Stimulated activated memory B cell treated with anti-CD40 and anti-IgM and Interleukin-4, amounts not matched to agents 10 μg/mL and 1 μg/mL and 100 μg/mL, for 72 hours (primary cell): ENCODE measurements around the gene NR4A2.
A peak's percentile ranks its signal among the peaks of the same experiment; 100 is the strongest.

ENCODE experiments used
- ATAC-seq: fragments of 150-1000 bp; cut with Tn5 transposase; 2 replicates; pipeline ENCODE4 v1.10.0; 2021
- H3K27ac Mint-ChIP-seq: one replicate; pipeline ENCODE4 v1.8.0; 2022; ENCODE audit warnings: mild to moderate bottlenecking, mixed read lengths
- H3K27me3 Mint-ChIP-seq: one replicate; pipeline ENCODE4 v1.8.0; 2022; ENCODE audit warnings: mixed read lengths
- H3K36me3 Mint-ChIP-seq: one replicate; pipeline ENCODE4 v1.8.0; 2022; ENCODE audit warnings: mixed read lengths
- H3K4me1 Mint-ChIP-seq: one replicate; pipeline ENCODE4 v1.8.0; 2022; ENCODE audit warnings: mixed read lengths
- H3K4me3 Mint-ChIP-seq: one replicate; pipeline ENCODE4 v1.8.0; 2022; ENCODE audit warnings: mild to moderate bottlenecking, moderate library complexity, mixed read lengths
- H3K9me3 Mint-ChIP-seq: one replicate; pipeline ENCODE4 v1.8.0; 2022; ENCODE audit warnings: mixed read lengths

The NR4A2 gene

DNA sequence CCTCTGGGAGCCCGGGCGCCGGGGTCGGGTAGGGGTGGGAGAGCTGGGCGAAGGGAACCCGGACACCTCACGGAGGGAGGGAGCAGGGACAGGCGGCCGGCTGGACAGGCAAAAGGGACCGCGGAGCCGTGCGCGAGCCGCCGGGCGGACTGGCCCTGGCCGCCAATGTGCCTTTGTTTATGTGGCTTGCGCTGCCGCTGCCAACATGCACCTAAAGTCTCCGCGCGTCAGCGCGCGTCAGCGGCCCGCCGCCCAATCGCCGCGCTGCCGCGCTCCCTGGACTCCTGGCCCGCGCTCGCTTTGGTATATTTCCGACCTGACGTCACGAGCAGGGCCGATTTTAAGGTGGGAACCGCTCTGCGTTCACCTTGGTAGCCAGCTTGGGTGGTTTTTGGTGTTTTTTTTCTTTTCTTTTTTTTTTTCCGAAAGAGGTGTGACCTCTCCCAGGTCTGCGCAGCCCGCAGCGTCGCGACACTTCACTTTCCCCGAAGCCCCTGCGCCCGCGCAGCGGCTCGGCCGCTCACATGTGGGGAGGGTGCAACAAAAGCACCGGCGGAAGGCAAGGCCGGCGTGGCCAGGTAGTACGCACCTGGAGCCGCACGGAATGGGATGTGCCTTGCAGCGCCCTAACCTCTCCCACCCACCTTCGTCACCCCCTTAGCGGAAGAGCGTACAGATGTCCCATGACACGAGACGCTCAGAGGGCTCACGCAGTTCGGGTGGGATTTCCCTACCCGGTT is at the start of gene NR4A2:
NR4A2 (minus strand) TSS at position 188 of the 740 bp plus-strand sequence. CDS start 2,535 bp downstream, outside the sequence.
- Mint-ChIP-seq H3K36me3 (peaks cover 30% of the 10 kb centered on the region), H3K4me1 (peaks cover 61% of the 10 kb centered on the region), H3K27me3 (peaks cover 21% of the 10 kb centered on the region), H3K27ac (peak within 1 kb of the TSS; percentile 100), H3K9me3 (no peaks in the 10 kb centered on the region), H3K4me3 (peak within 1 kb of the TSS; percentile 99)
- peak; percentile 86 for ATAC-seq

- Mint-ChIP-seq H3K36me3 (no peaks in the 10 kb centered on the region), H3K27ac (no peak overlapping the region), H3K27me3 (no peaks in the 10 kb centered on the region), H3K9me3 (no peaks in the 10 kb centered on the region), H3K4me3 (no peak overlapping the region), H3K4me1 (peaks cover 15% of the 10 kb centered on the region)
- no peak for ATAC-seq
Measured at GRCh38 chr2:156380117-156380645, 47.7 kb upstream of the NR4A2 start.

DNA sequence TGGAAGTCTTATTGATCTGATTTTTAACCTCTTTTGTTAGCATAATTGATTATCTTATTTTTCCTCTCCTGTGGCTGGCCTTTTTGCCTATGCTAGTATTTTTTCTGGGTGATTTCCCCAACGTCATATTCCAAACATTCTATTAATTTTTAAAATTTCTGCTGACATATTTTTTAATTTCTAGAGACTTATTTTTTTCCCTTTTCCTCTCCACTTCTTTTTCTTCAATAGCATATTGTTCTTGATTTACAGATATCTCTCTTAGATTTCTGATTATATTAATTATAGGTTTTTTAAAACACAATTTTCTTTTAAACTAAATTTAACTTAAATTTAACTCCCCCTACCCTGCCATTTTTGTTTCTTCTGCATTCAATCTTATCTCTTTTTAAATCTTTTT is 47.2 kb upstream of the NR4A2 start:
- no peaks in the 10 kb centered on the region for H3K27me3 Mint-ChIP-seq
- ATAC-seq = no peak
- peaks cover 2% of the 10 kb centered on the region for H3K9me3 Mint-ChIP-seq
- H3K4me3 Mint-ChIP-seq = no peak overlapping the region
- H3K36me3 Mint-ChIP-seq = peaks cover 4% of the 10 kb centered on the region
- H3K4me1 Mint-ChIP-seq = peaks cover 15% of the 10 kb centered on the region
- H3K27ac Mint-ChIP-seq = no peak overlapping the region

GRCh38 chr2:156379071-156379470 is 46.5 kb upstream of the NR4A2 start:
- Mint-ChIP-seq H3K4me1 (peaks cover 15% of the 10 kb centered on the region), H3K27ac (no peak overlapping the region), H3K9me3 (peaks cover 2% of the 10 kb centered on the region), H3K27me3 (no peaks in the 10 kb centered on the region), H3K36me3 (peaks cover 8% of the 10 kb centered on the region), H3K4me3 (no peak overlapping the region)
- peak; percentile 84 for ATAC-seq

DNA sequence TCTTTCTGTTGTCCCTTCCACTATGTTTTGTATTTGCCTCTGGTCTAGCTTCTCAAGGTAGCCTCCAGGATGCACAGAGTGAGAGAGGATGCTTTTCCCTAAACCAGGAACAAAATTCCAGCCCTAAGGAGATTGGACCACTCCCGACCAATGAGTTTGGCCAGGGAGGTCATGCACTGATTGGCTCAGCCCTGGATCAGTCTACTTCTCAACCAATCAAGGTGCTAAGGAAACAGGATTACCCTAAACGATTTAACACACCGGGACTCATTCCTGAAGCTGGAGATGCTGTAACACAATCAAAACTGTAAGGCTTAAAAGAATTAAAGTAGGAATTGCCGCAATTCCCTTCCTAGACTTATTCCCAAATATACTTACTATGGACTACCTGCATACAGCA is 34.2 kb upstream of the NR4A2 start:
- no peak overlapping the region for H3K4me3 Mint-ChIP-seq
- H3K27ac Mint-ChIP-seq = no peak overlapping the region
- no peak for ATAC-seq
- H3K36me3 Mint-ChIP-seq = peaks cover 13% of the 10 kb centered on the region
- H3K27me3 Mint-ChIP-seq = no peaks in the 10 kb centered on the region
- H3K9me3 Mint-ChIP-seq = no peaks in the 10 kb centered on the region
- H3K4me1 Mint-ChIP-seq = no peaks in the 10 kb centered on the region

DNA sequence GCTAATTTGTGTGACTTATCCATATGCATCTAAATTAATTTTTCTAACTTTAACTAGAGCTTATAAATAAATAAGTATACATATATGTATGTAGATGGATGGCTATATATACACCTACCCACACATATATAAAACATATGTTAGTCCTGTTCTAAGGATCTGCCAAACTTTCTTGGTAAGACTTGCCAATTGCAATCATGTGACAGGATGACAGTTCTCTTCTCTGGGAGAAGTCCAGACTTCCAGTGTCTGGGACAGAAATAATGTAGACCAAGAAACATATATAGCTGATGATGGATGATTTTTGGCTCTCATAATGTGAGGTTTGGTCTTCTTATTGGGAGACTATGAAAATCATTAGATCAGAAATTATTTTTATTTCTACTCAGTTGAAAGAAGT is 30.6 kb upstream of the NR4A2 start:
- no peak overlapping the region for H3K27ac Mint-ChIP-seq
- H3K9me3 Mint-ChIP-seq = no peaks in the 10 kb centered on the region
- no peaks in the 10 kb centered on the region for H3K27me3 Mint-ChIP-seq
- H3K36me3 Mint-ChIP-seq = peaks cover 12% of the 10 kb centered on the region
- H3K4me1 Mint-ChIP-seq = no peaks in the 10 kb centered on the region
- ATAC-seq = no peak
- H3K4me3 Mint-ChIP-seq = no peak overlapping the region

- no peak overlapping the region for H3K4me3 Mint-ChIP-seq
- no peaks in the 10 kb centered on the region for H3K36me3 Mint-ChIP-seq
- no peaks in the 10 kb centered on the region for H3K4me1 Mint-ChIP-seq
- no peak for ATAC-seq
- no peaks in the 10 kb centered on the region for H3K9me3 Mint-ChIP-seq
- no peaks in the 10 kb centered on the region for H3K27me3 Mint-ChIP-seq
- no peak overlapping the region for H3K27ac Mint-ChIP-seq
Measured at GRCh38 chr2:156356014-156356754, 23.7 kb upstream of the NR4A2 start.

DNA sequence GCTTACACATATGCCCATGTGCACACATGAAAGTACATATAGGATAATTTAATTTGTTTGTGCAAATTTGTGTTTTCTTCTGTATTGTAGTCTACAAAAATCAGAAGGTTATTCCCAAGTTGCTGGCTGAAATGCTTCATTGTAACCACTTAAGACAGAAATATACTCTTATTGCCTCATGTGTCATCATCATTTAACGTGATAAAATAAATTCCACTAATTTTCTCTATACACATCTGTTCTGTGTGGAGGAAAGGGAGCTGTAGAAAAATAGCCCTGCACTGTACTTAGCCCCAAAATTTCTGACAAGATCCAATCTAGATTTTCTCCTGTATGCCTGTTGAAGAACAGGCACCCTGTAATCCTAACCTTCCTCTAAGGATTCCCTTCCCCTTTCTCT is 20.4 kb upstream of the NR4A2 start:
- ATAC-seq = no peak
- no peaks in the 10 kb centered on the region for H3K27me3 Mint-ChIP-seq
- no peak overlapping the region for H3K27ac Mint-ChIP-seq
- no peak overlapping the region for H3K4me3 Mint-ChIP-seq
- peaks cover 4% of the 10 kb centered on the region for H3K36me3 Mint-ChIP-seq
- H3K9me3 Mint-ChIP-seq = no peaks in the 10 kb centered on the region
- H3K4me1 Mint-ChIP-seq = no peaks in the 10 kb centered on the region

- Mint-ChIP-seq H3K36me3 (peaks cover 6% of the 10 kb centered on the region), H3K4me3 (no peak overlapping the region), H3K27me3 (no peaks in the 10 kb centered on the region), H3K4me1 (peaks cover 10% of the 10 kb centered on the region), H3K9me3 (no peaks in the 10 kb centered on the region), H3K27ac (no peak overlapping the region)
- no peak for ATAC-seq
Measured at GRCh38 chr2:156350374-156351142, 18.0 kb upstream of the NR4A2 start.

DNA sequence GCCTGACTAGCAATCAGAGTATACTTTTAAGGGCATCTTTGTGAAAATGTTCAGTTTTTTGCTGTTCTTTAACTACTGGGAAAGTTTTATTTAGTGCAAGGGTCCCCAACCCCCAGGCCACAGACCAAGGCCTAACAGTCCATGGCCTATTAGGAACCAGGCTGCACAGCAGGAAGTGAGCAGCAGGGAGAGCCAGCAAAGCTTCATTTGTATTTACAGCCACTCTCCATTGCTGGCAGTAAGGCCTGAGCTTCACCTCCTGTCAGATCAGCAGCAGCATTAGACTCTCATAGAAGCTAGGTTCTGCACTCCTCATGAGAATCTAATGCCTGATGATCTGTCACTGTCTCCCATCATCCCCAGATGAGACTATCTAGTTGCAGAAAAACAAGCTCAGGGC is 17.1 kb upstream of the NR4A2 start:
- H3K4me3 Mint-ChIP-seq = no peak overlapping the region
- H3K27ac Mint-ChIP-seq = no peak overlapping the region
- peaks cover 6% of the 10 kb centered on the region for H3K36me3 Mint-ChIP-seq
- no peaks in the 10 kb centered on the region for H3K27me3 Mint-ChIP-seq
- H3K4me1 Mint-ChIP-seq = peaks cover 10% of the 10 kb centered on the region
- ATAC-seq = no peak
- no peaks in the 10 kb centered on the region for H3K9me3 Mint-ChIP-seq

GRCh38 chr2:156349161-156349560 is 16.6 kb upstream of the NR4A2 start:
- no peak overlapping the region for H3K4me3 Mint-ChIP-seq
- no peak for ATAC-seq
- no peaks in the 10 kb centered on the region for H3K9me3 Mint-ChIP-seq
- no peaks in the 10 kb centered on the region for H3K27me3 Mint-ChIP-seq
- no peak overlapping the region for H3K27ac Mint-ChIP-seq
- peaks cover 10% of the 10 kb centered on the region for H3K4me1 Mint-ChIP-seq
- H3K36me3 Mint-ChIP-seq = peaks cover 6% of the 10 kb centered on the region

GRCh38 chr2:156347431-156347830 is 14.9 kb upstream of the NR4A2 start:
- Mint-ChIP-seq H3K4me3 (no peak overlapping the region), H3K4me1 (peaks cover 18% of the 10 kb centered on the region), H3K9me3 (no peaks in the 10 kb centered on the region), H3K27me3 (no peaks in the 10 kb centered on the region), H3K36me3 (peaks cover 6% of the 10 kb centered on the region), H3K27ac (peak overlapping the region; percentile 61)
- no peak for ATAC-seq

DNA sequence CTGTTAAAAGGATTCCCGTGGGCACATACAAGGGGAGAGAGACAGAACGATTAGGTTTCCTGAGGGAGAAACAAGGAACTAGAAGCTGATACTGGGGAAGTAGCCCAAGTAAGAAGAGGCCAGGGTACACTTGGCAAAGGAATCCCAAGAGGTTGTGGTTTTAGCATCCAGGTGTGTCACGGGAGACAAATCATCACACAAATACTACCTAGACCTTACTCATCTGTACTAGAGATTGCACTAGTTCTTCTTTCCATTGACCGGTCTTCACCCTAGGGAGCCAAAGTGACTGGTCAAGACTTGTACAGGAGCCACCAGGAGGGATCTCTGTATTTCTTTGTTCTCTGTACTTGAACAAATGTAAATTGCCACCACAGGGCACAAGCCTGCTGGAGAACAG is 14.2 kb upstream of the NR4A2 start:
- Mint-ChIP-seq H3K27me3 (no peaks in the 10 kb centered on the region), H3K9me3 (no peaks in the 10 kb centered on the region), H3K4me1 (peaks cover 18% of the 10 kb centered on the region), H3K36me3 (peaks cover 6% of the 10 kb centered on the region), H3K4me3 (no peak overlapping the region), H3K27ac (peak overlapping the region; percentile 61)
- no peak for ATAC-seq

GRCh38 chr2:156345582-156345981 is 13.1 kb upstream of the NR4A2 start:
- peaks cover 25% of the 10 kb centered on the region for H3K4me1 Mint-ChIP-seq
- no peak for ATAC-seq

DNA sequence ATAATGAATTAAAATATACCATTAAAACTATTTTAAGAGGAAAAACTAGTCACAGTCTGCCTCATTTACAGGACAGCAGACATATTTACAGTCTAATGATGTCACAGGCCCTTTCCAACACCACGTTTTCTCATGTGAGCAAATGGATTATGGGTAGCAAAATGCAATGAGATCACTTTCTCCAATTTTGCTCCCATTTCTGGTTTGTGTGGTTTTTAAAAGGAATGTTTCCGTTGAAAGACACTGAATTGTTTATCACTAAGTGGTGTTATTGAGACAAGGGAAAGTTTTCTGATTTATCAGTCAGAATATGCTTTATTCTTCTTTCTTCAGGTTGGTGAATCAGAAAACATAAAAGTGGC is 11.4 kb upstream of the NR4A2 start:
- Mint-ChIP-seq H3K9me3 (no peaks in the 10 kb centered on the region), H3K4me3 (no peak overlapping the region)
- no peak for ATAC-seq

More at GRCh38 chr2:156345582-156345981, 13.1 kb upstream of the NR4A2 start:
- H3K4me3 Mint-ChIP-seq = no peak overlapping the region
- peaks cover 6% of the 10 kb centered on the region for H3K36me3 Mint-ChIP-seq
- no peaks in the 10 kb centered on the region for H3K27me3 Mint-ChIP-seq
- peak overlapping the region; percentile 61 for H3K27ac Mint-ChIP-seq
- H3K9me3 Mint-ChIP-seq = no peaks in the 10 kb centered on the region

More for the DNA sequence above, 11.4 kb upstream of the NR4A2 start:
- peak overlapping the region; percentile 99 for H3K27ac Mint-ChIP-seq
- H3K36me3 Mint-ChIP-seq = peaks cover 6% of the 10 kb centered on the region
- peaks cover 29% of the 10 kb centered on the region for H3K4me1 Mint-ChIP-seq
- no peaks in the 10 kb centered on the region for H3K27me3 Mint-ChIP-seq
